ENCODE measurements around the gene MBOAT2.
A peak's percentile ranks its signal among the peaks of the same experiment; 100 is the strongest.

The MBOAT2 gene

GRCh38 chr2:8994386-8994785 is 9.1 kb downstream of the MBOAT2 start:
- H3K4me2 ChIP-seq (ENCODE audit: insufficient read depth, low read length, poor library complexity, severe bottlenecking): no peak overlapping the region
- H3K14ac ChIP-seq (ENCODE audit: low read length): no peak overlapping the region
- H3K9me3 ChIP-seq (replicated peaks in 1 of 2; ENCODE audit: control insufficient read depth in 2 of 2, insufficient read depth in 1 of 2, low read depth in 1 of 2, low read length in 2 of 2): no peaks in the 10 kb centered on the region
- peaks cover 3 to 6% of the 10 kb centered on the region in 2 donors for H3K4me1 ChIP-seq (ENCODE audit: control insufficient read depth in 2 of 2, insufficient read depth in 1 of 2, low read depth in 1 of 2, low read length in 2 of 2)
- H3K79me1 ChIP-seq (ENCODE audit: low read depth, low read length): peaks cover 2% of the 10 kb centered on the region
- H2BK120ac ChIP-seq (ENCODE audit: low read depth, low read length): no peak overlapping the region
- no peak overlapping the region for H3K23ac ChIP-seq (ENCODE audit: low read depth, low read length, poor library complexity)
- H2BK5ac ChIP-seq (ENCODE audit: low read length): no peak overlapping the region
- no peak overlapping the region for H4K8ac ChIP-seq (ENCODE audit: low read depth, low read length)
- no peaks in the 10 kb centered on the region for H3K27me3 ChIP-seq (ENCODE audit: control insufficient read depth in 3 of 3, insufficient read depth in 3 of 3, low read depth in 1 of 3, low read length in 3 of 3)
- H4K91ac ChIP-seq (ENCODE audit: low read depth, low read length, poor library complexity): no peak overlapping the region
- H2AFZ ChIP-seq (ENCODE audit: low read length): no peak overlapping the region
- no peak overlapping the region for H3K4ac ChIP-seq (ENCODE audit: low read length)
- no peak overlapping the region for H3K4me3 ChIP-seq (ENCODE audit: low read length in 2 of 2)
- H3K18ac ChIP-seq (ENCODE audit: low read length): no peak overlapping the region
- no peak overlapping the region for H2AK5ac ChIP-seq (ENCODE audit: low read depth, low read length)
- DNase-seq (ENCODE audit: low spot score): no peak
- no peak overlapping the region for H3K27ac ChIP-seq (replicated peaks; ENCODE audit: low read length)
- no peaks in the 10 kb centered on the region for H3K36me3 ChIP-seq (replicated peaks in 1 of 2; ENCODE audit: control insufficient read depth in 2 of 2, insufficient read depth in 2 of 2, low read length in 2 of 2)
- no peak overlapping the region for H2BK15ac ChIP-seq (ENCODE audit: low read length)
- no CpG with 5 or more reads among the region's 6 CpGs for WGBS, 2 donors (ENCODE audit: extremely low coverage in 2 of 2, insufficient read length in 2 of 2, insufficient replicate concordance in 1 of 2)
- H2BK12ac ChIP-seq (ENCODE audit: low read length): no peak overlapping the region
- no peak overlapping the region for H3K9ac ChIP-seq (ENCODE audit: low read depth, low read length, poor library complexity)

DNA sequence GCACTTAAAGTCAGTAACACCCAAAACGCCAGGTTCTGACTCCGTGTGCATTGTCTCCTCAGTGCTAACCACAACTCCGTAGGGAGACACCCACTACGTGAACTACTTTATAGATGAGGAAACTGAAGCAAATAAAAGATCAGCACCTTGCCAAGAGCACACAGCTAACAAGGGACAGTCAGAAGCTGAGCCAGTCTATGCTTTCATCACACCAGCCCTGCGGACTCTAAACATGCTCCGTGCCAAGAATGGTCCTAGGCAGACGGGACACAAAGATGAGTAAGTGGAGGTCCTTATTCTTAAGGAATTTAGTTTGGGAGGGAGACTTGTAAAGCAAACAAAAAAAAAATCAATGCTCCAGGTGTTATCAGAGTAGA is 9.6 kb downstream of the MBOAT2 start:
- peaks cover 2 to 4% of the 10 kb centered on the region in 2 donors for H3K4me1 ChIP-seq (ENCODE audit: control insufficient read depth in 2 of 2, insufficient read depth in 1 of 2, low read depth in 1 of 2, low read length in 2 of 2)
- no peak overlapping the region for H3K4ac ChIP-seq (ENCODE audit: low read length)
- peaks cover 2% of the 10 kb centered on the region for H3K79me1 ChIP-seq (ENCODE audit: low read depth, low read length)
- no peak overlapping the region for H2BK5ac ChIP-seq (ENCODE audit: low read length)
- H2BK120ac ChIP-seq (ENCODE audit: low read depth, low read length): no peak overlapping the region
- no peak overlapping the region for H3K9ac ChIP-seq (ENCODE audit: low read depth, low read length, poor library complexity)
- H3K36me3 ChIP-seq (replicated peaks in 1 of 2; ENCODE audit: control insufficient read depth in 2 of 2, insufficient read depth in 2 of 2, low read length in 2 of 2): no peaks in the 10 kb centered on the region
- H3K9me3 ChIP-seq (replicated peaks in 1 of 2; ENCODE audit: control insufficient read depth in 2 of 2, insufficient read depth in 1 of 2, low read depth in 1 of 2, low read length in 2 of 2): no peaks in the 10 kb centered on the region
- no peak overlapping the region for H3K4me2 ChIP-seq (ENCODE audit: insufficient read depth, low read length, poor library complexity, severe bottlenecking)
- no CpG with 5 or more reads among the region's 7 CpGs for WGBS, 2 donors (ENCODE audit: extremely low coverage in 2 of 2, insufficient read length in 2 of 2, insufficient replicate concordance in 1 of 2)
- H3K4me3 ChIP-seq (ENCODE audit: low read length in 2 of 2): no peak overlapping the region
- no peak overlapping the region for H4K8ac ChIP-seq (ENCODE audit: low read depth, low read length)
- no peak overlapping the region for H4K91ac ChIP-seq (ENCODE audit: low read depth, low read length, poor library complexity)
- H3K18ac ChIP-seq (ENCODE audit: low read length): no peak overlapping the region
- no peak overlapping the region for H2AFZ ChIP-seq (ENCODE audit: low read length)
- no peak overlapping the region for H3K23ac ChIP-seq (ENCODE audit: low read depth, low read length, poor library complexity)
- no peak overlapping the region for H2BK15ac ChIP-seq (ENCODE audit: low read length)
- no peak overlapping the region for H3K14ac ChIP-seq (ENCODE audit: low read length)
- DNase-seq (ENCODE audit: low spot score): no peak
- H3K27me3 ChIP-seq (ENCODE audit: control insufficient read depth in 3 of 3, insufficient read depth in 3 of 3, low read depth in 1 of 3, low read length in 3 of 3): no peaks in the 10 kb centered on the region
- H3K27ac ChIP-seq (replicated peaks; ENCODE audit: low read length): no peak overlapping the region
- no peak overlapping the region for H2BK12ac ChIP-seq (ENCODE audit: low read length)
- no peak overlapping the region for H2AK5ac ChIP-seq (ENCODE audit: low read depth, low read length)

DNA sequence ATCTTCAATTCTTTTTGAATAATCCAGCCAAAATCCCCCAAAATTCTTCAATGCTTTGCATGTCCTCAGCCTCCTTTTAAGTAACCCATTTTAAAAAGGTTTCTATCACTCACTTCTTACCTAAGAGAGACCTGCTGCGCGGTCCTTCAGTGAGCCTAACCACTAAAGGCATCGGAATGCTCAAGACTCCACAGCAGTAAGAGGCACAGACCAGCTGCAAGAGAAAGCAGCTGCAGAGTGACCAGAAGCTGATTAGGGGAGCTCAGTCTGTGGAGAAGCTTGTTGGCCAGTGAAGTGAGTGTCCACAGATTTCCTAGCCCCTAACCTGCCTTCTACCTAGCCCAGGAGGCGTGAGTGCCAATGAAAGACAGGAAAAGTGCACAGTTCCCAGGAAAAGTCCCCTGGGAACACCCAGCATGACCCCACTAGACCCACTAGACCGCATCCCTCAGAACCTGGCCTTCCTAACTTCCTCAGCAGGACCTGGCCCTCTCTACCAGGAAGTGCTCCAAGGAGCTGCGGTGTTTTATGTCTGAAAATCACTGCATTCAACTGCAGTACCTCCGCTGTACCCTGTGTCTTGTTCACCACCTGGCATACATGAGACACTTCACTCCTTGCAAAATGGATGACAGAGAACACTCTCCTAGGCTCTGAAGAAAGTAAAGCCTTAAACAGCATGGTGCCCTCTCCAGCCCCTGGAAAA is 10.1 kb downstream of the MBOAT2 start:
- H3K79me1 ChIP-seq (ENCODE audit: low read depth, low read length): peaks cover 2% of the 10 kb centered on the region
- H3K4ac ChIP-seq (ENCODE audit: low read length): no peak overlapping the region
- H2AK5ac ChIP-seq (ENCODE audit: low read depth, low read length): no peak overlapping the region
- no peak overlapping the region for H3K23ac ChIP-seq (ENCODE audit: low read depth, low read length, poor library complexity)
- no peak overlapping the region for H2BK120ac ChIP-seq (ENCODE audit: low read depth, low read length)
- H2BK5ac ChIP-seq (ENCODE audit: low read length): no peak overlapping the region
- H3K14ac ChIP-seq (ENCODE audit: low read length): no peak overlapping the region
- no peaks in the 10 kb centered on the region for H3K27me3 ChIP-seq (ENCODE audit: control insufficient read depth in 3 of 3, insufficient read depth in 3 of 3, low read depth in 1 of 3, low read length in 3 of 3)
- no peak overlapping the region for H2AFZ ChIP-seq (ENCODE audit: low read length)
- no peak overlapping the region for H4K91ac ChIP-seq (ENCODE audit: low read depth, low read length, poor library complexity)
- H4K8ac ChIP-seq (ENCODE audit: low read depth, low read length): no peak overlapping the region
- WGBS, 2 donors (ENCODE audit: extremely low coverage in 2 of 2, insufficient read length in 2 of 2, insufficient replicate concordance in 1 of 2): no CpG with 5 or more reads among the region's 7 CpGs
- H2BK12ac ChIP-seq (ENCODE audit: low read length): no peak overlapping the region
- no peak overlapping the region for H3K9ac ChIP-seq (ENCODE audit: low read depth, low read length, poor library complexity)
- H3K9me3 ChIP-seq (replicated peaks in 1 of 2; ENCODE audit: control insufficient read depth in 2 of 2, insufficient read depth in 1 of 2, low read depth in 1 of 2, low read length in 2 of 2): no peaks in the 10 kb centered on the region
- no peak overlapping the region for H2BK15ac ChIP-seq (ENCODE audit: low read length)
- DNase-seq (ENCODE audit: low spot score): no peak
- no peak overlapping the region for H3K4me3 ChIP-seq (ENCODE audit: low read length in 2 of 2)
- H3K4me2 ChIP-seq (ENCODE audit: insufficient read depth, low read length, poor library complexity, severe bottlenecking): no peak overlapping the region
- no peak overlapping the region for H3K18ac ChIP-seq (ENCODE audit: low read length)
- H3K27ac ChIP-seq (replicated peaks; ENCODE audit: low read length): no peak overlapping the region
- no peaks in the 10 kb centered on the region for H3K36me3 ChIP-seq (replicated peaks in 1 of 2; ENCODE audit: control insufficient read depth in 2 of 2, insufficient read depth in 2 of 2, low read length in 2 of 2)
- H3K4me1 ChIP-seq (ENCODE audit: control insufficient read depth in 2 of 2, insufficient read depth in 1 of 2, low read depth in 1 of 2, low read length in 2 of 2): peaks cover 0 to 4% of the 10 kb centered on the region in 2 donors

- Histone ChIP-seq H4K8ac (ENCODE audit: low read depth, low read length) (no peak overlapping the region), H3K4me3 (ENCODE audit: low read length in 2 of 2) (no peak overlapping the region), H3K79me1 (ENCODE audit: low read depth, low read length) (peaks cover 2% of the 10 kb centered on the region), H3K14ac (ENCODE audit: low read length) (no peak overlapping the region), H2BK120ac (ENCODE audit: low read depth, low read length) (no peak overlapping the region), H3K9ac (ENCODE audit: low read depth, low read length, poor library complexity) (no peak overlapping the region), H2AFZ (ENCODE audit: low read length) (no peak overlapping the region), H3K9me3 (replicated peaks in 1 of 2; ENCODE audit: control insufficient read depth in 2 of 2, insufficient read depth in 1 of 2, low read depth in 1 of 2, low read length in 2 of 2) (no peaks in the 10 kb centered on the region), H3K4ac (ENCODE audit: low read length) (no peak overlapping the region), H2BK5ac (ENCODE audit: low read length) (no peak overlapping the region), H2BK15ac (ENCODE audit: low read length) (no peak overlapping the region), H3K27ac (replicated peaks; ENCODE audit: low read length) (no peak overlapping the region), H4K91ac (ENCODE audit: low read depth, low read length, poor library complexity) (no peak overlapping the region), H3K18ac (ENCODE audit: low read length) (no peak overlapping the region), H3K4me2 (ENCODE audit: insufficient read depth, low read length, poor library complexity, severe bottlenecking) (no peak overlapping the region), H3K4me1 (ENCODE audit: control insufficient read depth in 2 of 2, insufficient read depth in 1 of 2, low read depth in 1 of 2, low read length in 2 of 2) (peaks cover 0 to 4% of the 10 kb centered on the region in 2 donors), H2AK5ac (ENCODE audit: low read depth, low read length) (no peak overlapping the region), H3K36me3 (replicated peaks in 1 of 2; ENCODE audit: control insufficient read depth in 2 of 2, insufficient read depth in 2 of 2, low read length in 2 of 2) (no peaks in the 10 kb centered on the region), H3K23ac (ENCODE audit: low read depth, low read length, poor library complexity) (peak overlapping the region; percentile 2), H3K27me3 (ENCODE audit: control insufficient read depth in 3 of 3, insufficient read depth in 3 of 3, low read depth in 1 of 3, low read length in 3 of 3) (no peaks in the 10 kb centered on the region), H2BK12ac (ENCODE audit: low read length) (no peak overlapping the region)
- no CpG with 5 or more reads among the region's 5 CpGs for WGBS, 2 donors (ENCODE audit: extremely low coverage in 2 of 2, insufficient read length in 2 of 2, insufficient replicate concordance in 1 of 2)
- no peak for DNase-seq (ENCODE audit: low spot score)
These were observed 10.8 kb downstream of the MBOAT2 start for GRCh38 chr2:8992643-8993042.

Measured in neuronal stem cell (in vitro differentiated cells).